Measurements from ENCODE around the gene BTBD9. TPM values are rescaled to one million over a fixed set of nuclear protein-coding genes. Genes with fewer than 3 reads are reported as not detected.

Gene BTBD9
- total and polyA plus RNA-seq, 2 donors (not counting 1 experiment from before 2014, with no cell fraction given): 4.1 to 48.9 TPM

- H3K9ac ChIP-seq (ENCODE audit: low read length): peak overlapping the region; percentile 55
- CTCF ChIA-PET: interaction anchor here (0.6 to 4.2 kb wide), 11 partner anchors 14 to 1275 kb away, joined by 3 to 65 read pairs (median 4); no protein-coding TSS in a partner anchor
Measured at GRCh38 chr6:38572186-38572813, 67.4 kb downstream of the BTBD9 start.

More at GRCh38 chr6:38572186-38572813, 67.4 kb downstream of the BTBD9 start:
- Mint-ChIP-seq H3K27me3 (no peaks in the 10 kb centered on the region), H3K4me1 (peaks cover 24% of the 10 kb centered on the region), H3K9me3 (ENCODE audit: insufficient read depth) (peaks cover 2% of the 10 kb centered on the region), H3K27ac (peak overlapping the region; percentile 97), H3K4me3 (peak overlapping the region; percentile 75)
- Histone ChIP-seq H3K9me3 (ENCODE audit: control extremely low read depth in 1 of 3, control insufficient read depth in 2 of 3, insufficient read depth in 1 of 3, low read length in 2 of 3) (no peaks in the 10 kb centered on the region), H3K27ac (ENCODE audit: low read length in 2 of 2) (peak overlapping the region; percentile 91 to 93), H3K4me3 (ENCODE audit: control extremely low read depth in 1 of 5, extremely low read depth in 1 of 5, insufficient read depth in 1 of 5, low read depth in 2 of 5, low read length in 4 of 5) (peak overlapping the region in 2 of 5 experiments; percentile 26 to 53), H3K36me3 (replicated peaks in 1 of 2; ENCODE audit: control extremely low read depth in 1 of 2, control insufficient read depth in 1 of 2, extremely low read depth in 1 of 2, insufficient read depth in 2 of 2, low read length in 1 of 2) (peaks cover 3 to 13% of the 10 kb centered on the region in 2 experiments), H3K4me2 (replicated peaks; ENCODE audit: low read depth, low read length, poor library complexity, severe bottlenecking) (peak overlapping the region; percentile 77), H4K20me1 (ENCODE audit: control insufficient read depth, insufficient read depth, low read length, poor library complexity, severe bottlenecking) (no peaks in the 10 kb centered on the region), H3K79me2 (ENCODE audit: control insufficient read depth, insufficient read depth, low read length) (peaks cover 9% of the 10 kb centered on the region), H3K4me1 (ENCODE audit: control insufficient read depth in 2 of 2, insufficient read depth in 2 of 2, low read length in 2 of 2) (peaks cover 17 to 21% of the 10 kb centered on the region in 2 donors), H2AFZ (ENCODE audit: insufficient read depth, low read depth, low read length, poor library complexity, severe bottlenecking) (peak overlapping the region; percentile 76), H3K27me3 (replicated peaks in 1 of 4; ENCODE audit: control extremely low read depth in 1 of 4, control insufficient read depth in 3 of 4, insufficient read depth in 4 of 4, low read length in 3 of 4) (no peaks in the 10 kb centered on the region)
- DNase-seq (peak; percentile 82), ATAC-seq (ENCODE audit: low read depth) (peak; percentile 93)
- WGBS (ENCODE audit: insufficient coverage): no CpG with 5 or more reads among the region's 3 CpGs
- POLR2A ChIA-PET: interaction anchor here (0.6 to 1.6 kb wide), 2 partner anchors 67 to 1396 kb away, joined by 3 to 7 read pairs; partner anchors contain the start of gene BTBD9
- intact Hi-C loops (cut with micrococcal nuclease): loop anchor here (1.0 to 5.0 kb wide), 6 partner anchors 20 to 1140 kb away; partner anchors contain the start of genes BTBD9, CCDC167, CMTR1 and MDGA1
- TF ChIP-seq EZH2 (IDR thresholded peaks at IDR 0.05; ENCODE audit: borderline replicate concordance, insufficient read depth, low read depth, low read length, poor library complexity, severe bottlenecking): no peak
- TF ChIP-seq, protein P1, sequence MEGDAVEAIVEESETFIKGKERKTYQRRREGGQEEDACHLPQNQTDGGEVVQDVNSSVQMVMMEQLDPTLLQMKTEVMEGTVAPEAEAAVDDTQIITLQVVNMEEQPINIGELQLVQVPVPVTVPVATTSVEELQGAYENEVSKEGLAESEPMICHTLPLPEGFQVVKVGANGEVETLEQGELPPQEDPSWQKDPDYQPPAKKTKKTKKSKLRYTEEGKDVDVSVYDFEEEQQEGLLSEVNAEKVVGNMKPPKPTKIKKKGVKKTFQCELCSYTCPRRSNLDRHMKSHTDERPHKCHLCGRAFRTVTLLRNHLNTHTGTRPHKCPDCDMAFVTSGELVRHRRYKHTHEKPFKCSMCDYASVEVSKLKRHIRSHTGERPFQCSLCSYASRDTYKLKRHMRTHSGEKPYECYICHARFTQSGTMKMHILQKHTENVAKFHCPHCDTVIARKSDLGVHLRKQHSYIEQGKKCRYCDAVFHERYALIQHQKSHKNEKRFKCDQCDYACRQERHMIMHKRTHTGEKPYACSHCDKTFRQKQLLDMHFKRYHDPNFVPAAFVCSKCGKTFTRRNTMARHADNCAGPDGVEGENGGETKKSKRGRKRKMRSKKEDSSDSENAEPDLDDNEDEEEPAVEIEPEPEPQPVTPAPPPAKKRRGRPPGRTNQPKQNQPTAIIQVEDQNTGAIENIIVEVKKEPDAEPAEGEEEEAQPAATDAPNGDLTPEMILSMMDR (IDR thresholded peaks at IDR 0.05): no peak

Data from B cell (primary cell).